G401 (cell line): ENCODE measurements around the gene RPA4. TPM values are rescaled to one million over a fixed set of nuclear protein-coding genes. Genes with fewer than 3 reads are reported as not detected.
"Not testable (repeated sequence)": the region's sequence is repeated elsewhere in the genome, so short reads cannot be mapped to it uniquely, and the experiment has no call there.

Source experiments
- DNase-seq: peaks from one replicate; pipeline ENCODE4 v3.0.0-alpha.2; 2015; ENCODE audit warnings: low spot score
- in situ Hi-C: cut with HindIII; loops from 2 replicates; pipeline ENCODE4 v1.10.0; 2016; ENCODE audit warnings: low sequenced_read_pairs, mixed read lengths
- total RNA-seq: library from RNA; depleted of rRNA; stranded (reverse); fragments of >200 nt; shearing (Covaris generic); gene quantifications from 2 replicates; pipeline ENCODE4 v1.2.3, GENCODE V29; 2014; rRNA removed

The RPA4 gene
- total RNA-seq, result not detected in 2 replicates

- in situ Hi-C loops, result no loop called here
- no peak for DNase-seq
Measured at GRCh38 chrX:96883608-96884007, at the start of gene RPA4. RPA4 (plus strand) TSS chrX:96883908; CDS start chrX:96884311, 403 bp downstream.

GRCh38 chrX:96834137-96834536, 49.6 kb upstream of the RPA4 start:
- DNase-seq, result no peak
- in situ Hi-C loops, result no loop called here

GRCh38 chrX:96835660-96836289, 47.9 kb upstream of the RPA4 start:
- in situ Hi-C loops, result no loop called here
- DNase-seq, result no peak

GRCh38 chrX:96837808-96838207, 45.9 kb upstream of the RPA4 start:
- in situ Hi-C loops, result no loop called here
- DNase-seq, result no peak

GRCh38 chrX:96838537-96838936, 45.2 kb upstream of the RPA4 start:
- in situ Hi-C loops, result no loop called here
- DNase-seq, result no peak

GRCh38 chrX:96841325-96841724, 42.4 kb upstream of the RPA4 start:
- no peak for DNase-seq
- in situ Hi-C loops, result no loop called here

- DNase-seq, in situ Hi-C loops: not testable (repeated sequence)
Measured at GRCh38 chrX:96841866-96842265, 41.8 kb upstream of the RPA4 start.

- in situ Hi-C loops, result no loop called here
- DNase-seq, result no peak
Measured at GRCh38 chrX:96843566-96843965, 40.1 kb upstream of the RPA4 start.

GRCh38 chrX:96846841-96847240, 36.9 kb upstream of the RPA4 start:
- in situ Hi-C loops, result no loop called here
- no peak for DNase-seq

GRCh38 chrX:96859422-96859821, 24.3 kb upstream of the RPA4 start:
- in situ Hi-C loops, result not testable (repeated sequence)

GRCh38 chrX:96861218-96861617, 22.5 kb upstream of the RPA4 start:
- DNase-seq, result no peak
- in situ Hi-C loops, result no loop called here

More at GRCh38 chrX:96859422-96859821, 24.3 kb upstream of the RPA4 start:
- DNase-seq, result not testable (repeated sequence)

GRCh38 chrX:96861661-96862060, 22.0 kb upstream of the RPA4 start:
- DNase-seq, result no peak
- in situ Hi-C loops, result no loop called here

GRCh38 chrX:96884027-96884426, 319 bp downstream of the RPA4 start:
- in situ Hi-C loops, result no loop called here
- DNase-seq, result no peak

GRCh38 chrX:96889726-96890125, 6.0 kb downstream of the RPA4 start:
- no peak for DNase-seq
- in situ Hi-C loops, result no loop called here

- DNase-seq, result no peak
- in situ Hi-C loops, result no loop called here
Measured at GRCh38 chrX:96906741-96907140, 23.0 kb downstream of the RPA4 start.

- no peak for DNase-seq
- in situ Hi-C loops, result no loop called here
Measured at GRCh38 chrX:96907516-96908272, 24.0 kb downstream of the RPA4 start.

GRCh38 chrX:96909291-96909690, 25.6 kb downstream of the RPA4 start:
- in situ Hi-C loops, result no loop called here
- no peak for DNase-seq

GRCh38 chrX:96918864-96919263, 35.2 kb downstream of the RPA4 start:
- in situ Hi-C loops, result no loop called here
- DNase-seq, result no peak

GRCh38 chrX:96919672-96920071, 36.0 kb downstream of the RPA4 start:
- in situ Hi-C loops, result no loop called here
- DNase-seq, result no peak

- DNase-seq, result no peak
- in situ Hi-C loops, result no loop called here
Measured at GRCh38 chrX:96924581-96924980, 40.9 kb downstream of the RPA4 start.

- DNase-seq, result no peak
- in situ Hi-C loops, result no loop called here
Measured at GRCh38 chrX:96929036-96929435, 45.3 kb downstream of the RPA4 start.
